OCI-LY1 (cell line): ENCODE results near the gene SAMD5.
A peak's percentile ranks its signal among the peaks of the same experiment; 100 is the strongest.

ENCODE experiments used
- H2AFZ ChIP-seq: fragments of 200-600 bp; sonication (generic), shearing (Covaris generic); 2 replicates; pipeline ENCODE4 v1.6.0; 2014; ENCODE audit warnings: antibody characterized with exemption, mild to moderate bottlenecking, low read length
- H3F3A ChIP-seq: fragments of 200-600 bp; sonication (generic), shearing (Covaris generic); 2 replicates; pipeline ENCODE4 v1.6.0; 2014; ENCODE audit warnings: mild to moderate bottlenecking, antibody characterized with exemption, low read length, moderate library complexity; ENCODE audit not compliant: insufficient read depth
- H3K27ac ChIP-seq: fragments of 200-600 bp; sonication (generic); 2 replicates; pipeline ENCODE4 v1.5.1; 2014; ENCODE audit warnings: low read length, mixed run types, mild to moderate bottlenecking, low read depth; ENCODE audit not compliant: poor library complexity, severe bottlenecking
- H3K27me3 ChIP-seq: fragments of 200-600 bp; sonication (generic); 2 replicates; pipeline ENCODE4 v1.6.0; 2014; ENCODE audit warnings: antibody characterized with exemption, mild to moderate bottlenecking, low read length, moderate library complexity; ENCODE audit not compliant: insufficient read depth
- H3K36me3 ChIP-seq: fragments of 200-600 bp; sonication (generic); 2 replicates; pipeline ENCODE4 v1.6.1; 2014; ENCODE audit warnings: mild to moderate bottlenecking, antibody characterized with exemption, low read length, moderate library complexity, mixed read lengths; ENCODE audit not compliant: insufficient read depth
- H3K4me1 ChIP-seq: fragments of 200-600 bp; sonication (generic); 2 replicates; pipeline ENCODE4 v1.5.1; 2014; ENCODE audit warnings: mild to moderate bottlenecking, low read length, moderate library complexity; ENCODE audit not compliant: insufficient read depth, severe bottlenecking
- H3K4me2 ChIP-seq: fragments of 200-600 bp; sonication (generic), shearing (Covaris generic); 2 replicates; pipeline ENCODE4 v1.6.1; 2014; ENCODE audit warnings: low read length
- H3K4me3 ChIP-seq: fragments of 200-600 bp; sonication (generic); 2 replicates; pipeline ENCODE4 v1.5.1; 2014; ENCODE audit warnings: low read length, low read depth, mild to moderate bottlenecking, mixed read lengths; ENCODE audit not compliant: poor library complexity, severe bottlenecking
- H3K79me2 ChIP-seq: fragments of 200-600 bp; shearing (Covaris generic); 2 replicates; pipeline ENCODE4 v1.6.1; 2016; ENCODE audit warnings: mixed run types, low read length, mixed read lengths; ENCODE audit not compliant: insufficient read depth
- H3K9ac ChIP-seq: fragments of 200-600 bp; sonication (generic), shearing (Covaris generic); 2 replicates; pipeline ENCODE4 v1.6.1; 2014; ENCODE audit warnings: mild to moderate bottlenecking, low read length, mixed read lengths
- H3K9me2 ChIP-seq: fragments of 200-600 bp; sonication (generic), shearing (Covaris generic); 2 replicates; pipeline ENCODE4 v1.6.1; 2014; ENCODE audit warnings: low read depth, mild to moderate bottlenecking, low read length, mixed read lengths
- H3K9me3 ChIP-seq: fragments of 200-600 bp; shearing (Covaris generic); 2 replicates; pipeline ENCODE4 v1.6.1; 2014; ENCODE audit warnings: low read length, mixed read lengths
- H4K20me1 ChIP-seq: fragments of 200-600 bp; sonication (generic), shearing (Covaris generic); 2 replicates; pipeline ENCODE4 v1.6.0; 2016; ENCODE audit warnings: mild to moderate bottlenecking, low read length; ENCODE audit not compliant: insufficient read depth
- EZH2 ChIP-seq: fragments of 200-600 bp; sonication (generic), shearing (Covaris generic); IDR thresholded peaks from 2 replicates; pipeline ENCODE4 v1.8.0; 2017; ENCODE audit warnings: borderline replicate concordance, mixed run types, mild to moderate bottlenecking, antibody characterized with exemption, low read length, moderate library complexity, mixed read lengths
- TF ChIP-seq, protein P1 (sequence below): fragments of 200-600 bp; sonication (generic), shearing (Covaris generic); IDR thresholded peaks from 2 replicates; pipeline ENCODE4 v1.5.1; 2017; ENCODE audit warnings: mild to moderate bottlenecking, antibody characterized with exemption, low read length, moderate library complexity, mixed read lengths

Gene SAMD5

DNA sequence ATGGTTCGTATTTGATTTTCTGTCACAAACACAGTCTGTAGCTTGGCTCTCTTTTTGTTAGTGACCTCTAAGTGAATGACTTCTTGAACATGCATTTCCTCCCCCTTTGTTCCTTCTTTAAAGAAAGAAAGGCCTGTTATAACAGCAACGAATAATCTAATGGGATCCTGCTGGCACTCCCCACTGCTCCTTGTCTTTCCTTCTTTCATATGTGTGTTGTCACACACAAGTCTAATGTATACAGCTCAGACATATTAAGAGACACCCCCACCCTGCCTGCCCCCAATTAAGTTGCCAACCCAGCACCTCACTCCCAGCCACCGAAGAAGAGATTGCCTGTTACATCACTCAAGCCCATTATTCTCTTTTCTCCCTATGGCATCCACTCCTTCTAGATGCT lies 4.9 kb upstream of the SAMD5 start:
- H3F3A ChIP-seq, result no peaks in the 10 kb centered on the region
- no peak overlapping the region for H3K9ac ChIP-seq
- H3K9me3 ChIP-seq, result no peaks in the 10 kb centered on the region
- H3K9me2 ChIP-seq, result no peaks in the 10 kb centered on the region
- H3K79me2 ChIP-seq, result no peaks in the 10 kb centered on the region
- no peak overlapping the region for H2AFZ ChIP-seq
- no peaks in the 10 kb centered on the region for H4K20me1 ChIP-seq
- H3K27me3 ChIP-seq, result no peaks in the 10 kb centered on the region
- H3K4me3 ChIP-seq, result no peak overlapping the region
- no peaks in the 10 kb centered on the region for H3K36me3 ChIP-seq
- no peak for TF ChIP-seq EZH2
- TF ChIP-seq, protein P1, sequence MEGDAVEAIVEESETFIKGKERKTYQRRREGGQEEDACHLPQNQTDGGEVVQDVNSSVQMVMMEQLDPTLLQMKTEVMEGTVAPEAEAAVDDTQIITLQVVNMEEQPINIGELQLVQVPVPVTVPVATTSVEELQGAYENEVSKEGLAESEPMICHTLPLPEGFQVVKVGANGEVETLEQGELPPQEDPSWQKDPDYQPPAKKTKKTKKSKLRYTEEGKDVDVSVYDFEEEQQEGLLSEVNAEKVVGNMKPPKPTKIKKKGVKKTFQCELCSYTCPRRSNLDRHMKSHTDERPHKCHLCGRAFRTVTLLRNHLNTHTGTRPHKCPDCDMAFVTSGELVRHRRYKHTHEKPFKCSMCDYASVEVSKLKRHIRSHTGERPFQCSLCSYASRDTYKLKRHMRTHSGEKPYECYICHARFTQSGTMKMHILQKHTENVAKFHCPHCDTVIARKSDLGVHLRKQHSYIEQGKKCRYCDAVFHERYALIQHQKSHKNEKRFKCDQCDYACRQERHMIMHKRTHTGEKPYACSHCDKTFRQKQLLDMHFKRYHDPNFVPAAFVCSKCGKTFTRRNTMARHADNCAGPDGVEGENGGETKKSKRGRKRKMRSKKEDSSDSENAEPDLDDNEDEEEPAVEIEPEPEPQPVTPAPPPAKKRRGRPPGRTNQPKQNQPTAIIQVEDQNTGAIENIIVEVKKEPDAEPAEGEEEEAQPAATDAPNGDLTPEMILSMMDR, result no peak
- H3K4me2 ChIP-seq, result no peak overlapping the region
- H3K27ac ChIP-seq, result no peak overlapping the region
- no peaks in the 10 kb centered on the region for H3K4me1 ChIP-seq

DNA sequence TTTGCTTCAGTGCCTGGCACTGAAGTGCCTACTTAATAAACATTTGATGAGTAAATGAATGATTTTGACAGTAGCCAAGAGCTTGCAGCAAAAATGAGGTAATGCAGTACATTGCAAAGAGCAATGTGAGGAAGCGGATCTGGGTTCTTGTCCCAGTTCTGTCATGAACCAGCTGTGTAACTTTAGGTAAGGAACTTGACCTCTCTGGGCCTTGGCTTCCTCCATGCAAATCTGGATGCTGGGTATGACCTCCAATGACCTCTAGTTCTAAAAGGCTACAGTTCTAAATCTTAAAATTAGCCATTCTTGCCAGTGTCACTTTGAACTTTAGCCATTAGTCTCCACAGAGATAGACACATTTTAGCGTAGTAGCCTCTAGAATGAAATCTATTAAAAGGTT lies 3.6 kb upstream of the SAMD5 start:
- no peaks in the 10 kb centered on the region for H3K27me3 ChIP-seq
- H3K4me3 ChIP-seq, result no peak overlapping the region
- H3K9me2 ChIP-seq, result no peaks in the 10 kb centered on the region
- H3K4me2 ChIP-seq, result no peak overlapping the region
- no peaks in the 10 kb centered on the region for H3F3A ChIP-seq
- no peaks in the 10 kb centered on the region for H3K36me3 ChIP-seq
- no peaks in the 10 kb centered on the region for H3K9me3 ChIP-seq
- no peaks in the 10 kb centered on the region for H3K4me1 ChIP-seq
- H2AFZ ChIP-seq, result no peak overlapping the region
- no peak for TF ChIP-seq EZH2
- TF ChIP-seq, protein P1, result no peak
- H3K27ac ChIP-seq, result no peak overlapping the region
- H3K79me2 ChIP-seq, result no peaks in the 10 kb centered on the region
- no peak overlapping the region for H3K9ac ChIP-seq
- no peaks in the 10 kb centered on the region for H4K20me1 ChIP-seq

DNA sequence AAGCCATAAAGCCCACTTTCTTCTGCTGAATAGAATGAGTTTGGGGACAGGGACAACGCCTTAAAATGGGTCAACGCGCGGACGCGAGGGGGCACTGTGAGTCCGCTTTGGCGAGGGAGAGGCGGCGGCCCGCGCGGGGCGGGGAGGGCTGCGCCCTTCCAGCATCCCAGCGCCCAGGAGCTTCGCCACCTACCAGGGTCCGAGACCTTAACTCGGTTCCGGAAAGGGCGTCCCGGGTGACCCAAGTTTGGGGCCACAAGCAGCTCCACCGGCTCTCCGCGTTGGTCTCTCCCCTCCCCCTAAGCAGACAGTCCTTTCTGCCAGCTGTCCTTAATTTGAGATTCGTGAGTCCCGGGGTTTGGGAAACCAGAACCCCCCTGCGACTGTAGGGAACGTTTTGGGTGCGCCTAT lies 1.8 kb upstream of the SAMD5 start:
- Histone ChIP-seq H3K9ac (no peak overlapping the region), H3K9me2 (no peaks in the 10 kb centered on the region), H3K27ac (no peak overlapping the region), H3F3A (no peaks in the 10 kb centered on the region), H4K20me1 (no peaks in the 10 kb centered on the region), H3K4me2 (no peak overlapping the region), H3K4me1 (no peaks in the 10 kb centered on the region), H3K27me3 (no peaks in the 10 kb centered on the region), H3K79me2 (no peaks in the 10 kb centered on the region), H3K4me3 (no peak overlapping the region), H2AFZ (no peak overlapping the region), H3K36me3 (no peaks in the 10 kb centered on the region), H3K9me3 (no peaks in the 10 kb centered on the region)
- TF ChIP-seq, protein P1, result peak; percentile 63
- TF ChIP-seq EZH2, result no peak
